IPS DF 4.7 (cell line): ENCODE measurements around the gene TTLL1.
"Not testable (repeated sequence)": the region's sequence is repeated elsewhere in the genome, so short reads cannot be mapped to it uniquely, and the experiment has no call there.

ENCODE experiments used
- DNase-seq: peaks from one replicate; pipeline ENCODE4 v3.0.0-alpha.2; 2013; ENCODE audit warnings: low spot score; ENCODE audit errors: extremely low read depth

The TTLL1 gene

GRCh38 chr22:43014316-43014868 is 74.8 kb downstream of the TTLL1 start:
- no peak for DNase-seq

GRCh38 chr22:43013355-43014315 is 75.6 kb downstream of the TTLL1 start:
- DNase-seq, result no peak

- no peak for DNase-seq
Observed at GRCh38 chr22:43012390-43012789, 76.8 kb downstream of the TTLL1 start.

- no peak for DNase-seq
Observed at GRCh38 chr22:43011079-43011478, 78.1 kb downstream of the TTLL1 start.

GRCh38 chr22:43009444-43009843 is 79.7 kb downstream of the TTLL1 start:
- no peak for DNase-seq

GRCh38 chr22:43008921-43009320 is 80.3 kb downstream of the TTLL1 start:
- no peak for DNase-seq

- no peak for DNase-seq
Observed at GRCh38 chr22:43008509-43008908, 80.7 kb downstream of the TTLL1 start.

GRCh38 chr22:43007519-43008102 is 81.6 kb downstream of the TTLL1 start:
- no peak for DNase-seq

GRCh38 chr22:43006753-43007152 is 82.4 kb downstream of the TTLL1 start:
- no peak for DNase-seq

- DNase-seq, result no peak
Observed at GRCh38 chr22:43006016-43006505, 83.1 kb downstream of the TTLL1 start.

GRCh38 chr22:43005106-43005505 is 84.1 kb downstream of the TTLL1 start:
- no peak for DNase-seq

GRCh38 chr22:43004362-43005035 is 84.7 kb downstream of the TTLL1 start:
- DNase-seq, result no peak

GRCh38 chr22:43002202-43002586 is 87.0 kb downstream of the TTLL1 start:
- DNase-seq, result no peak

GRCh38 chr22:43001271-43002201 is 87.7 kb downstream of the TTLL1 start:
- DNase-seq, result no peak

GRCh38 chr22:43000441-43001175 is 88.6 kb downstream of the TTLL1 start:
- no peak for DNase-seq

- DNase-seq, result no peak
Observed at GRCh38 chr22:42997582-42998090, 91.6 kb downstream of the TTLL1 start.

GRCh38 chr22:42996646-42997365 is 92.4 kb downstream of the TTLL1 start:
- DNase-seq, result no peak

- DNase-seq, result not testable (repeated sequence)
Observed at GRCh38 chr22:42995654-42996053, 93.5 kb downstream of the TTLL1 start.
